HL-60/S4 treated with retinoic acid at 250 ng/mL for 4 days and 3 days (cell line): ENCODE data around the gene TBCB.
"Not testable (repeated sequence)": the region's sequence is repeated elsewhere in the genome, so short reads cannot be mapped to it uniquely, and the experiment has no call there.

ENCODE experiments used
- in situ Hi-C: fragments of 300-500 bp; cut with MboI; formaldehyde crosslinking; loops from 2 replicates; pipeline ENCODE4 v1.7.0; 2022; ENCODE audit warnings: low sequenced_read_pairs

TBCB gene

DNA sequence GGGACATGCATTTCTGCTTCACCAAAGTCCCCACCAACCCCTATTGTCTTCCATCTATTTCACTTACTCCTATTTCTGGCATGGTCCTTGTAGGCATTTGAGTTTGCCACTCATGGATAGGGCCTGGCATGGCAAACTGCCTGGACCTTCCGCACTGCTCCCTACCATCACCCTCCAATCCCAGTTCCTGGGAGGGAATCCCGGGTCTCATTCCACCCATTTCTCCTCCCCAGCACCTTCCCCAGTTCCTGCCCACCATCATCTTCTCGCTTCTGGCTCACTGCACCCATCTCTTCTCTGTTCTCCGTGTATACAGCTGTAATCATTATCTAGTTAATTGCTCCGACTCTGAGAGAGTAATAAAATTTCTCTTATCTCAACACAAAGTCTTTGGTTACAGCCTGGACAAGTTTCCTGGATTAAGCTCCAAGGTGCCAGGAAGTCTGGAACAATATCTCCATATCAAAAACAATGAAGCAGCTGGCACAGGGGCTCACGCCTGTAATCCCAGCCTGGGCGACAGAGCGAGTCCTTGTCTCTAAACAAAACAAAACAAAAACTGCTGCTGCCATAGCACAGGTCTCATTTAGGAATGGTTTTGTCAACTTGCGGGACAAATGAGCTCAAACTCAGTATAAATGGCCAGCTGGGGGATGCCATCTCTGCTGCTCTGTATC, 54.0 kb downstream of the TBCB start:
- in situ Hi-C loops: no loop called here

DNA sequence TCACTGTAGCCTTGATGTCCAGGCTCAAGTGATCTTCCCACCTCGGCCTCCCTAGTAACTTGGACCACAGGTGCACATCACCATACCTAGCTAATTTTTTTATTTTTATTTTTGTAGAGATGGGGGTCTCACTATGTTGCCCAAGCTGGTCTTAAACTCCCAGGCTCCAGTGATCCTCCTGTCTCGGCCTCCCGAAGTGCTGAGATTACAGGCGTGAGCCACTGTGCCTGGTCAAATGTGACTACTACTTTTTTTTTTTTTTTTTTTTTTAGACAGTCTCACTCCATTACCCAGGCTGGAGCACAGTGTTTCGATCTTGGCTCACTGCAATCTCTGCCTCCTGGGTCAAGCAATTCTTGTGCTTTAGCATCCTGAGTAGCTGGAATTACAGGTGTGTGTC, 57.6 kb downstream of the TBCB start:
- in situ Hi-C loops: no loop called here

DNA sequence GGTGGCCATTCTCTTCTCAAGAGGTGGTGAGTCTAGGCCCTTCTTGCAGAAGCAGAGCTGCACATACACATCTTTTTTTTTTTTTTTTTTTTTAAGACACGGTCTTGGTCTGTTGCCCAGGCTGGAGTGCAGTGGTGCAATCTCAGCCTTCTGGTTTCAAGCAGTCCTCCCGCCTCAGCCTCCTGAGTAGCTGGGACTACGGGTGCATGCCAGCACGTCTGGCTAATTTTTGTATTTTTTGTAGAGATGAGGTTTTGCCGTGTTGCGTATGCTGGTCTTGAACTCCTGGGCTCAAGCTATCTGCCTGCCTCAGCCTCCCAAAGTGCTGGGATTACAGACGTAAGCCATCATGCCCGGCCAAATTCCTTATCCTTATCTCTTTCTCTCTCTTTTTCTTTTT, 58.6 kb downstream of the TBCB start:
- in situ Hi-C loops: not testable (repeated sequence)
